NB4 (cell line): ENCODE measurements around the gene IQCK.

ENCODE experiments used
- DNase-seq: peaks from one replicate; pipeline ENCODE4 v3.0.0; 2010; ENCODE audit warnings: low read depth
- H3K4me3 ChIP-seq: one replicate; pipeline ENCODE4 v1.5.1; 2011; ENCODE audit warnings: mild to moderate bottlenecking, low read depth, low read length, moderate library complexity
- MYC ChIP-seq: IDR thresholded peaks from 2 replicates; pipeline ENCODE4 v1.6.1; 2011; ENCODE audit warnings: low read depth, low read length
- POLR2A ChIP-seq: IDR thresholded peaks from 2 replicates; pipeline ENCODE4 v1.6.1; 2011; ENCODE audit warnings: mild to moderate bottlenecking; ENCODE audit not compliant: insufficient read length; ENCODE audit errors: extremely low read depth
- TF ChIP-seq, protein P1 (sequence below): IDR thresholded peaks from one replicate; pipeline ENCODE4 v1.5.1; 2012; ENCODE audit warnings: low read depth, low read length
- TF ChIP-seq, protein P2 (sequence below): IDR thresholded peaks from 2 replicates; pipeline ENCODE4 v1.6.1; 2011; ENCODE audit warnings: low read depth, low read length

The IQCK gene

DNA sequence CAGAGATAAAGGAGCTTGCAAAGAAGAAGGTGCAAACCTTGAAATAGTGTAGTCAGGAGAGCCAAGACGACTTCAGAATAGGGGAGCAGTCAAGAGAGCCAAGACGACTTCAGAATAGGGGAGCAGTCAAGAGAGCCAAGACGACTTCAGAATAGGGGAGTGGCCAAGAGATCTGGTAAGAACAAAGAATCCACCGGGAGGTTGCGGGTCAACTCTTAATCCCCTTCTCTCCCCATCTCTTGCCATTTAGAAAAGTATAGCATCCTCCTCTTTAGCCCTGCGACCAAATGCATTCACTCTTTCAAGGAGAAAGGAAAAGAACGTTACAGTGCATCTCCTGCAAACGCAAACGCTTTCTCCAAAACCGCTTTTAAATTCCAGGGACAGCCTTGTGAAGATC, 757 bp upstream of the IQCK start:
- peak; percentile 40 for DNase-seq
- peak overlapping the region; percentile 100 for H3K4me3 ChIP-seq
- TF ChIP-seq, protein P1, sequence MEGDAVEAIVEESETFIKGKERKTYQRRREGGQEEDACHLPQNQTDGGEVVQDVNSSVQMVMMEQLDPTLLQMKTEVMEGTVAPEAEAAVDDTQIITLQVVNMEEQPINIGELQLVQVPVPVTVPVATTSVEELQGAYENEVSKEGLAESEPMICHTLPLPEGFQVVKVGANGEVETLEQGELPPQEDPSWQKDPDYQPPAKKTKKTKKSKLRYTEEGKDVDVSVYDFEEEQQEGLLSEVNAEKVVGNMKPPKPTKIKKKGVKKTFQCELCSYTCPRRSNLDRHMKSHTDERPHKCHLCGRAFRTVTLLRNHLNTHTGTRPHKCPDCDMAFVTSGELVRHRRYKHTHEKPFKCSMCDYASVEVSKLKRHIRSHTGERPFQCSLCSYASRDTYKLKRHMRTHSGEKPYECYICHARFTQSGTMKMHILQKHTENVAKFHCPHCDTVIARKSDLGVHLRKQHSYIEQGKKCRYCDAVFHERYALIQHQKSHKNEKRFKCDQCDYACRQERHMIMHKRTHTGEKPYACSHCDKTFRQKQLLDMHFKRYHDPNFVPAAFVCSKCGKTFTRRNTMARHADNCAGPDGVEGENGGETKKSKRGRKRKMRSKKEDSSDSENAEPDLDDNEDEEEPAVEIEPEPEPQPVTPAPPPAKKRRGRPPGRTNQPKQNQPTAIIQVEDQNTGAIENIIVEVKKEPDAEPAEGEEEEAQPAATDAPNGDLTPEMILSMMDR, result no peak
- no peak for TF ChIP-seq MYC
- no peak for TF ChIP-seq POLR2A
- TF ChIP-seq, protein P2, sequence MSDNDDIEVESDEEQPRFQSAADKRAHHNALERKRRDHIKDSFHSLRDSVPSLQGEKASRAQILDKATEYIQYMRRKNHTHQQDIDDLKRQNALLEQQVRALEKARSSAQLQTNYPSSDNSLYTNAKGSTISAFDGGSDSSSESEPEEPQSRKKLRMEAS, result no peak

DNA sequence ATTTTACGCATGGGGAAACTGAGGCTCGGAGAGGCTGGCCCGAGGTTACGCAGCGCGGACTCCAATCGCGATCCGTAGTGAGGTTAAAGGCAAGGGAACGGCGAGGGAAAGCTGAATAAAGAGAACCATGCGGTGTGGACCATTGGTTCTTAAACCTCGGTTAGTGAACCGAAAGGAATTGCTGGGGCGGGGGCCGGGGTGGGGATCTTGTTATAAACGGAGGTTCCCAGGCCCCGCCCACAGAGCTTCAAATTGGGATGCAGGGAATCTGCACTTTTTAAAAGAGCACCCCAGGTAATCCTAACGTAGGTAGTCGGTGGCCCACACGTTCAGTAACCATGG, 524 bp downstream of the IQCK start:
- H3K4me3 ChIP-seq, result peak overlapping the region; percentile 100
- no peak for DNase-seq
- TF ChIP-seq, protein P2, result no peak
- TF ChIP-seq MYC, result no peak
- TF ChIP-seq, protein P1, result no peak
- no peak for TF ChIP-seq POLR2A

DNA sequence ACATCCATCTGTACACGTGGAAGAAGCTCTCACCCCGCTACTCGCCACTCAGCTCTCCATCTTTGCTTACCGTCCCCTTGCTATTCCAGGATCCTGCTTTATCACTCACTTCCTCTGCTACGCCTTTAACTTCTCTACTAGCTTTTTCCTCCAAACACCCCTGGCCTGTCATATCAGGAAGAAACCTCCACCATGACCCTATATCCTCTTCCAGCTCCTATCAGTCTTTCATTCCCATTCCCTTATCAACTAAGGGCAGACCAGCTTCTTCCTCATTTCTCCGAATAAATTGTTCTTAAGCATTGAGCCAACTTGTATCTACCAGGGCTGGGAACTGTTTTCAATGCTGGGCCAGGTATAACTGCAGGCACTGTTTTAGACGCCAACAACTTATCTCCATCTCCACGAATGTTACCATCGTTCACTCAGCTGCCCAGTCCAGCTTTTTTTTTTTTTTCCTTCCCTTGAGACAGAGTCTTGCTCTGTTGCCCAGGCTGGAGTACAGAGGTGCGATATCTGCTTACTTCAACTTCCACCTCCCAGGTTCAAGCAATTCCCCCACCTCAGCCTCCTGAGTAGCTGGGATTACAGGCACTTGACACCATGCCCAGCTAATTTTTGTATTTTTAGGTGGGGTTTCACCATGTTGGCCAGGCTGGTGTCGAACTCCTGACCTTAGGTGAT, 4.3 kb downstream of the IQCK start:
- no peak for DNase-seq
- H3K4me3 ChIP-seq, result no peak overlapping the region
- TF ChIP-seq, protein P2, result no peak
- TF ChIP-seq, protein P1, result no peak
- no peak for TF ChIP-seq POLR2A
- TF ChIP-seq MYC, result no peak

DNA sequence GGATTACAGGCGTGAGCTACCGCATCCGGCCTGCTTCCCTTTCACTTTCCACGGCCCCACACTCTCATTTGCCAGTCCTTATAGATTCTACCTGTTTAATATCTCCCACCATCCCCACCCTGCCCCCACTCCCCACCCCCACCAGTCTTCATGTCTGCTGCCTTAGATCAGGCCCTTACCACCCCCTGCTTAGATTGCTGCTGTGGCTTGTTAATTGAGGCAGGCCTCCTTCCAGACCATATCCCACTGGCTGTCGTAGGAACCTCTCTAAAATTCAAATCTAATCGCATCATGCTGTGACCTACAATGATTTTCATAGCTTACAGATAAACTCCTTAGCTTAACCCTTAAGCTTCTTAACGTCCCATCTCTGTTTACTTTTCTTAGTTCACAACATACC, 4.9 kb downstream of the IQCK start:
- DNase-seq, result no peak
- TF ChIP-seq MYC (no peak), POLR2A (no peak)
- TF ChIP-seq, protein P2, result no peak
- no peak overlapping the region for H3K4me3 ChIP-seq

DNA sequence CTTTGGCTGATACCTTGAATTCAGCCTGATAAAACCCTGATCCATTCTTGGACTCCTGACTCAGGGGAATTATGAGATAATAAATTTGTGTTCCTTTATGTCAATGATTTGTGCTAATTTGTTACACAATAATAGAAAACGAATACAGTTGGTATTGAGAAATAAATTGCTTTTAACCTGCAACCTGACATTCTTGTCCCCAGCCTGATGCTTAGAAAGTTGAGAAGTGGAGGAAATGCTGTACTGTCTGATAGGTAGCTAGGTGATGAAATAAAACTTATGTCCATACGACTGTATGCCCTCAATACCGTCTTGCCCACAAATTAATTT, 10.5 kb downstream of the IQCK start:
- DNase-seq, result no peak
- no peak overlapping the region for H3K4me3 ChIP-seq
- TF ChIP-seq, protein P1, result no peak
- TF ChIP-seq POLR2A (no peak), MYC (no peak)
- TF ChIP-seq, protein P2, result no peak

DNA sequence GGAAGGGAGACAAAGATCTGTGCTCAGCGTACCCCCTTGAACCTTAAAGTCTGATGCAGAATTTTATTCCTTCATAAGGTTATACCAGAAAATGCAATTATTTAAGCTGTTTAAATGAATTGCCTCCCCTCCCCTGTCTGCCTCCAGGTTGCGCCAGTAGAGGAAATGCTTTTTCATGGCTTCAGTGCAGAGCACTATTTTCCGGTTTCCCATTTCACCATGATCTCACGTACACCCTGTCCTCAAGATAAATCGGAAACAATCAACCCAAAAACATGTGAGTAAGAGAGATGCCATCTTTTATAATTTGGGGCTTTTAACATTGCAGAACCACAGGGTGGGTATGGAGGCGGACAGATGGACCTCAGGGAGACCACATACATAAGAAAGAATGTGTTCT, 15.5 kb downstream of the IQCK start:
- TF ChIP-seq, protein P2, result no peak
- TF ChIP-seq POLR2A, result no peak
- no peak for TF ChIP-seq MYC
- TF ChIP-seq, protein P1, result no peak
- no peak overlapping the region for H3K4me3 ChIP-seq

More for the DNA sequence above, 15.5 kb downstream of the IQCK start:
- no peak for DNase-seq
